ENCODE data around the gene SMYD2.

- TF ChIP-seq, protein P1, sequence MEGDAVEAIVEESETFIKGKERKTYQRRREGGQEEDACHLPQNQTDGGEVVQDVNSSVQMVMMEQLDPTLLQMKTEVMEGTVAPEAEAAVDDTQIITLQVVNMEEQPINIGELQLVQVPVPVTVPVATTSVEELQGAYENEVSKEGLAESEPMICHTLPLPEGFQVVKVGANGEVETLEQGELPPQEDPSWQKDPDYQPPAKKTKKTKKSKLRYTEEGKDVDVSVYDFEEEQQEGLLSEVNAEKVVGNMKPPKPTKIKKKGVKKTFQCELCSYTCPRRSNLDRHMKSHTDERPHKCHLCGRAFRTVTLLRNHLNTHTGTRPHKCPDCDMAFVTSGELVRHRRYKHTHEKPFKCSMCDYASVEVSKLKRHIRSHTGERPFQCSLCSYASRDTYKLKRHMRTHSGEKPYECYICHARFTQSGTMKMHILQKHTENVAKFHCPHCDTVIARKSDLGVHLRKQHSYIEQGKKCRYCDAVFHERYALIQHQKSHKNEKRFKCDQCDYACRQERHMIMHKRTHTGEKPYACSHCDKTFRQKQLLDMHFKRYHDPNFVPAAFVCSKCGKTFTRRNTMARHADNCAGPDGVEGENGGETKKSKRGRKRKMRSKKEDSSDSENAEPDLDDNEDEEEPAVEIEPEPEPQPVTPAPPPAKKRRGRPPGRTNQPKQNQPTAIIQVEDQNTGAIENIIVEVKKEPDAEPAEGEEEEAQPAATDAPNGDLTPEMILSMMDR (IDR thresholded peaks at IDR 0.05; ENCODE audit: borderline replicate concordance, extremely low read depth, low read length, poor library complexity, severe bottlenecking) = no peak
- no peak for TF ChIP-seq EZH2 (IDR thresholded peaks at IDR 0.05; ENCODE audit: borderline replicate concordance, low read depth, low read length, severe bottlenecking)
Observed at GRCh38 chr1:214301526-214301925, 20.6 kb downstream of the SMYD2 start.

Data from DND-41 (cell line).